Large intestine (tissue), 3 donors: Measurements from ENCODE around the gene MAN1A1. TPM values are rescaled to one million over a fixed set of nuclear protein-coding genes. Genes with fewer than 3 reads are reported as not detected.

Source experiments
- DNase-seq, 2 donors: peaks; one replicate each; pipeline versions ENCODE4 v3.0.0 to v3.0.0-alpha.2; 2013
- H3K27ac ChIP-seq: one replicate; pipeline ENCODE4 v1.5.1; 2013; ENCODE audit warnings: low read length
- H3K27me3 ChIP-seq: 2 replicates; pipeline ENCODE4 v1.6.1; 2013; ENCODE audit warnings: low read length; ENCODE audit not compliant: control insufficient read depth, insufficient read depth
- H3K36me3 ChIP-seq: 2 replicates; pipeline ENCODE4 v1.6.1; 2013; ENCODE audit warnings: low read length; ENCODE audit not compliant: control insufficient read depth, insufficient read depth
- H3K4me1 ChIP-seq: one replicate; pipeline ENCODE4 v1.6.1; 2013; ENCODE audit warnings: low read length; ENCODE audit not compliant: control insufficient read depth, insufficient read depth
- H3K4me3 ChIP-seq: one replicate; pipeline ENCODE4 v1.5.1; 2013; ENCODE audit warnings: low read length
- H3K9me3 ChIP-seq: one replicate; pipeline ENCODE4 v1.6.1; 2013; ENCODE audit warnings: mild to moderate bottlenecking, low read depth, low read length, moderate library complexity; ENCODE audit not compliant: control insufficient read depth
- WGBS: methylation state at CpG from one replicate; pipeline ENCODE4 v1.1.5; 2013; ENCODE audit warnings: low lambda C conversion rate; ENCODE audit not compliant: insufficient coverage; 5-methylcytosine and 5-hydroxymethylcytosine counted together
- polyA plus RNA-seq: library from polyadenylated mRNA; unstranded; fragments of 120-200 nt; gene quantifications from one replicate; pipeline ENCODE4 v1.2.1, GENCODE V29; 2013

MAN1A1 gene
- polyA plus RNA-seq, 1 donor: 123 TPM

DNA sequence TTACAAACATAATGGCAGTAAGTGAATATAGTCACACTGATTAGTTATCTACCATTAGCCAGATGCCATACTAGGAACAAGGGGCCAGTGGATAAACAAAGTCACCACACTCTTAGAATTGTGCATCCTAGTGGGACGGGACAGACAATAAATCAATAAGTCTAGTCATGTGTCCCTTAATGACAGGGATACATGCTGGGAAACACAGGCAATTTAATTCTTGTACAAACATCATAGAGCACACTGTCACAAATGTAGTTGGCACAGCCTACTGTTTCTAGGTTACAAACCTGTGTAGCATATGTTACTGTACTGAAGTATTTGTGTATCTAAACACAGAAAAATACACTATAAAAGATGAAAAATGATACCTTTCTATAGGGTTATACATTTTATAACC lies 148.1 kb downstream of the MAN1A1 start:
- DNase-seq: peak in 1 of 2 donors; percentile 37
- Histone ChIP-seq H3K36me3 (peaks cover 28% of the 10 kb centered on the region), H3K27ac (no peak overlapping the region), H3K27me3 (no peaks in the 10 kb centered on the region), H3K4me1 (no peaks in the 10 kb centered on the region), H3K9me3 (no peaks in the 10 kb centered on the region), H3K4me3 (no peak overlapping the region)
- WGBS: 80% methylated on average over 1 of the region's 1 CpG

DNA sequence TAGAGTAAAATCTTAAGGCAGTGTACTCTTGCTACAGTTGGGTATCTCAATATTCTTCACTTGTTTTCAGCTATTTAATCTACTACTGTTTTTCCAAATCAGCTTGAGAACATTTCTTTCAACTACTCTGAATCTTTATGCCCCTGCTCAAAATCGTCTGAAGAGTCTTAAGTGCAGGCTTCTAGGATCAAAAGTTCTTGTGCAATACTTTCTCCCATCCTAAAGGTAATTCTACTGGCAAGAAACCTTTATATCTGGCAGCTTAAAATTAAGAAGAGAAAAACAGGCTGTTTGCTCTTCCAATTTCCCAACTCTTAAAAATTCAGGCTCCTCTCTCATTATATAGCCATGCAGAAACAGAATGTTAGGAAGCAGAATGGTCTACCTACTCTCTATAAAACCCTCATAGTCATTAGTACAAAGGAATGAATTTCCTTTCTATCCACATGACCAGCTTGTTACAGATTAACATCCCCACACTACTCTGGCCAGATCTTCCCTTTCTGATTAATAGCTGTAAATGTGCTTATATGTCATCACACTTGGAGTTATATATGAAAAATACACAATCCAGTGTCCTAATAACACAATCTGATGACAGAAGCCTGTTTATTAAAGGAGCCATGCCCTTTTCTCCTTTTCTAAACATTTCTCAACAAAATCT lies 148.9 kb downstream of the MAN1A1 start:
- no peak overlapping the region for H3K4me3 ChIP-seq
- DNase-seq: peak in 1 of 2 donors; percentile 42
- no peaks in the 10 kb centered on the region for H3K4me1 ChIP-seq
- H3K27ac ChIP-seq: peak overlapping the region; percentile 21
- no peaks in the 10 kb centered on the region for H3K27me3 ChIP-seq
- no peaks in the 10 kb centered on the region for H3K9me3 ChIP-seq
- WGBS: 50% methylated on average over 1 of the region's 1 CpG
- peaks cover 32% of the 10 kb centered on the region for H3K36me3 ChIP-seq

DNA sequence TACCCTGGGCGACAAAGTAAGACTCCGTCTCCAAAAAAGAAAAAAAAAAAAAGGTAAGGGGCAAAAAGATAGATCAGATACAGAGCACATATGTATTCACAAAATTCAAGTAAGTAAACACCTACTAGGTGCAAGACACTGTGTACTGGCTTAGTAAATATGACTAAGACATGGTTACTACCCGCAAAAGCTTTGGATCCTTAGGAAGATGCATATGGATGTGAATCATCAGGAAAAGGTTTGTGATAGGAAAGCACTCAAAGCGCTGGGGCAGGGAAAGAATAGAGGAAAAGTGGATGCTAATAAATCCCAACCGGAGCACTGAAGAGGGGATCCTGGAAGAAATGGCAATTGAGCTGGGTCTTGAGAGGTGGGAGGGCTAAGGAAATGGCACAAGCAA lies 152.3 kb downstream of the MAN1A1 start:
- Histone ChIP-seq H3K36me3 (peaks cover 29% of the 10 kb centered on the region), H3K4me1 (no peaks in the 10 kb centered on the region), H3K4me3 (no peak overlapping the region), H3K9me3 (no peaks in the 10 kb centered on the region), H3K27ac (no peak overlapping the region), H3K27me3 (no peaks in the 10 kb centered on the region)
- no peak for DNase-seq
- WGBS: 95% methylated on average over 4 of the region's 5 CpGs

DNA sequence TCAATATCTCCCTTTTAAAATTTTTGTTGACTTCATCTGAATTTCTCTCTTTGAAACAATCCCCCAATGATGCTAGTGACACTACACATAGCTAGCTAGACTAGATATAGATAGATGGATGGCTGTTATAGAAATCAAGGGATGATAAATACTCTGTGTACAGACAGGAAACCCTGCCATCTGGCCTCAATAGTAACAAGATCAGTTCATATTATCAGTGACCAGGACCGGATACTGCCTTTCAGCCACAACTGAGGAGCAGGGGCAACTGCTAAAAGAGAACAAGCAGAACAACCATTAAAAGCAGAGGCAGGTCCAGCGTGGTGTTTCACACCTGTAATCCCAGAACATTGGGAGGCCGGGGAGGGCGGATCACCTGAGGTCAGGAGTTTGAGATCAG lies 152.8 kb downstream of the MAN1A1 start:
- no peaks in the 10 kb centered on the region for H3K4me1 ChIP-seq
- no CpG with 5 or more reads among the region's 4 CpGs for WGBS
- no peak overlapping the region for H3K4me3 ChIP-seq
- no peak overlapping the region for H3K27ac ChIP-seq
- H3K9me3 ChIP-seq: no peaks in the 10 kb centered on the region
- H3K27me3 ChIP-seq: no peaks in the 10 kb centered on the region
- DNase-seq: no peak
- peaks cover 32% of the 10 kb centered on the region for H3K36me3 ChIP-seq

DNA sequence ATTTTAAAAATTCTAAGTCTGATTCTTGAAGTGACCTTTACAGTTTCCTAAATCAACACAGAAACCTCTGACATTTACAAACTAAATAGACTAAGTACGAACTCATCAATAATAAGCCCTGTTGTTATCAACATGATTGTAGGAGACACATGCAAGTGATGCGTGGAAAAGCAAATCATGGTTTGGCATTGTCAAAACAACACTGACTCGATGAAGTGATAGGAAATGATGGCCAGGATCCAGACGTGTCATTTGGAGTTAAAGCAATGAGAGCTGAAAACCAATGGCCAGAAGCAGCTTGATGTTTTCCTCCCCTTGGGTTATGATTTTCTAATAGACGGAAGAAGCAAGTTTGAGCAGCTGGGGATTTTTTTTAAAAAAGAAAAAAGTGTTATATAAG lies 153.7 kb downstream of the MAN1A1 start:
- H3K27me3 ChIP-seq: no peaks in the 10 kb centered on the region
- WGBS: 84% methylated on average over 2 of the region's 5 CpGs
- H3K4me3 ChIP-seq: no peak overlapping the region
- no peak for DNase-seq
- no peaks in the 10 kb centered on the region for H3K4me1 ChIP-seq
- no peaks in the 10 kb centered on the region for H3K9me3 ChIP-seq
- H3K36me3 ChIP-seq: peaks cover 32% of the 10 kb centered on the region
- H3K27ac ChIP-seq: no peak overlapping the region

DNA sequence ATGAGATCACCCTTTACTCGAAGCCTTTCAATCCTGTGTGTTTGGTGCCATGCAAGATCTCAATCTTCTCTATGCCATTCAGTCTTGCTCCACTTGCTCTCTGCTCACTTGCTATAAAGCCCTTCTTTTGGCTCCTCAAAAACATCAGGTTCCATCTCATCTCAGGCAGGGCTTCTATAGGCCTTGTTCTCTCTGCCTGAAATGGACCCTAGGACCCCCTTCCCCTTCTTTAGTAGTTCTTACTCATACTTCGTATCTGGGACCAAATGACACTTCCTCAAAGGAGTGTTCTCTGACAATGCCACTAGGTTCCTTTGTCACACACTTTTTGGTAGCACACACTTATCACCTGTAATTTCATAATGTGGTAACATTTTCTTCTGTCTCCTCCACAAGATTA lies 154.4 kb downstream of the MAN1A1 start:
- no peaks in the 10 kb centered on the region for H3K4me1 ChIP-seq
- no peak for DNase-seq
- H3K9me3 ChIP-seq: no peaks in the 10 kb centered on the region
- no peaks in the 10 kb centered on the region for H3K27me3 ChIP-seq
- H3K4me3 ChIP-seq: no peak overlapping the region
- H3K27ac ChIP-seq: no peak overlapping the region
- peaks cover 32% of the 10 kb centered on the region for H3K36me3 ChIP-seq
- WGBS: 100% methylated on average over 1 of the region's 2 CpGs

DNA sequence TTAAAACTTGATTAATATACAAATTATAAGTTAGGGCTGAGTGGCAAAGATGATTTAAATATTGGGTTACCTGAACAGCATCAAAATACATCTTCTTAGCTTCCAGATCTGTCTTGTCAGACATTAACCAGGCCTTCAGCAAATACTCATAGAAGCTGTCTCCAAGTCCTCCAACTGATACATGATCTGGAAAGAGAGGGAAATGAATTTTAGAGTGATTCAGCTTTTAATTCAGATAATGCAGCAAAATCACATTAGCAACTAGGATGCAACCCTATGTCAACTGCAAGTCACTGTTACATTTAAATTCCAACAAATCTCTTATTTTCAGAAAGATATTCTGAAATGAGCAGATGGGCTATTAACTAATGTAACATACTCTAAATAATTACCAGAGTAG lies 155.9 kb downstream of the MAN1A1 start:
- Histone ChIP-seq H3K4me3 (no peak overlapping the region), H3K4me1 (no peaks in the 10 kb centered on the region), H3K9me3 (no peaks in the 10 kb centered on the region), H3K27me3 (no peaks in the 10 kb centered on the region), H3K36me3 (peaks cover 39% of the 10 kb centered on the region), H3K27ac (no peak overlapping the region)
- no peak for DNase-seq

DNA sequence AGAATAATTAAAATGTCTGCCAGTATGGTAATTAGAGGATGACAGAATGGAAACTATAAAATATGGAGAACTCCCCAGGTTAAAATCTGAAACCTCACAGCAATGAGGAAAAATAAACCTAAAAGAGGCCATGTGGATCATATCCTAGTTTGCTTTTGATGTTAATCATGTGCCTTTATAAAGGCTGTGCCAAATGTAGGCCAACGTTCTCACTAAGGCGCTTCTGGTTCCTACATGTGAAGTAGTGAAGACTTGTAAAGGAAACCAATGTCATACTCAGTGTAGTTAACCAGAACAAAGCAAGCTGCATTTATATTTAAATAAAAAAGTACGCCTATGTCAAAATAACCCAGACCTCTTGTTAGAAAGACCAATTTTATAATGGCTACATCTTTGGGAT lies 157.4 kb downstream of the MAN1A1 start:
- no peak for DNase-seq
- Histone ChIP-seq H3K27me3 (no peaks in the 10 kb centered on the region), H3K36me3 (peaks cover 40% of the 10 kb centered on the region), H3K27ac (no peak overlapping the region), H3K9me3 (no peaks in the 10 kb centered on the region), H3K4me1 (no peaks in the 10 kb centered on the region), H3K4me3 (no peak overlapping the region)
- 66% methylated on average over 2 of the region's 3 CpGs for WGBS

DNA sequence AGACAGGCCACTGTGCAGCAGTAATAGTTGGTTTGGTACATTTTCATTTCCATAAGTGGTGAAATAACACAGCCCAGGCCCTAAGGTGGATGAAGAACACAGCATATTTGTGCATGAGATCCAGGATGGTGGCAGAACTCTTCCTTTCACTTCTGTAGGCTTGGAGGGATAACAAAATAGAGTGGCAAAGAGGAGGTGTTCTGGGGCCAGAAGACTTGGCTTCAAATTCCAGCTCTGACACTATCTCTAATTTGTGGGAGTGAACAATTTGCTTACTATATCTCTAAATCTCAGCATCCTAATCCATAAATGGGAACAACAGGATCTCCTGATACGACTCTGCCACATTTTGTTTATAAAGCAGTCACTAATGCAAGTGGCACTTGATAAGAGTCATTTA lies 159.4 kb downstream of the MAN1A1 start:
- WGBS: no CpG with 5 or more reads among the region's 1 CpG
- peaks cover 43% of the 10 kb centered on the region for H3K36me3 ChIP-seq
- no peak overlapping the region for H3K4me3 ChIP-seq

DNA sequence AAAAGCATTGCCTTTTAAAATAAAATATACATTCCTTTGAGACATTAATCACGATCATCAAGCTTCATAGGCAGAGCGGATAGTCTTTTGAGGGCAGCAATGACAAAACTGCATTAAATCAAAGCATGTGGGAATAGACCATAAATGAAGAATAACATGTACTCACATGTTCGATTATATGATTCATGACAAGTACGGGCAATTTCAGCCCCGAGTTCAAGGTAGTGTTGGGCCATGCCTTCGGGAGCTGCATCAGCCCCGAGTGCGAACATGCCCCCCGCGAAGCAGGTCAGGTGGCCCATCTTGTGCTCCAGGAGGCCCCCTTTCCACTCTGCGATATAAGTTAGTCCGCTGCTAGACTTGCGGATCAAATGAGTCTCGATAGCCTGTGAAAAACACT lies 160.1 kb downstream of the MAN1A1 start:
- Histone ChIP-seq H3K4me3 (no peak overlapping the region), H3K9me3 (no peaks in the 10 kb centered on the region), H3K27me3 (no peaks in the 10 kb centered on the region), H3K36me3 (peaks cover 40% of the 10 kb centered on the region), H3K4me1 (no peaks in the 10 kb centered on the region), H3K27ac (no peak overlapping the region)
- WGBS: 86% methylated on average over 1 of the region's 14 CpGs
- DNase-seq: no peak

More for the DNA sequence above, 159.4 kb downstream of the MAN1A1 start:
- no peak overlapping the region for H3K27ac ChIP-seq
- no peak for DNase-seq
- H3K4me1 ChIP-seq: no peaks in the 10 kb centered on the region
- no peaks in the 10 kb centered on the region for H3K27me3 ChIP-seq
- H3K9me3 ChIP-seq: no peaks in the 10 kb centered on the region

DNA sequence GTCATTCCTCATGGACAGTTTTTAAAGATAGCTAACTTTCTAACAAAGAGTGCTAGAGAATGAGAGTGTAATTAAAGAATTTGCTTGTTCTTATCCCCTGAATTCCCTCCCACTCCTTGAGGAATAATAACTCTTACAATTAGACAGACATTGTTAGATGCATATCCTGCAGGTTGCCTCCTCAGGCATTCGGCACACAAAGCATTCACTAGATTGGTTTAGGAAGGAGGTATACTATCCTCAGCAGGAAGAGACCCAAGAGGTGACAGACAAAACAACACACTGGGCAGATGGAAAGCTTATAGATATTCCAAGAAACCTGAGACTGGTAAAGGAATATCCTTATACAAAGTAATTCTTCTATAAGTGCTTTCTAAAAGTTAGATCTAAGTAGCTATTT lies 162.0 kb downstream of the MAN1A1 start:
- H3K9me3 ChIP-seq: no peaks in the 10 kb centered on the region
- peaks cover 42% of the 10 kb centered on the region for H3K36me3 ChIP-seq
- no peak overlapping the region for H3K4me3 ChIP-seq
- no peaks in the 10 kb centered on the region for H3K4me1 ChIP-seq
- DNase-seq: no peak
- H3K27me3 ChIP-seq: no peaks in the 10 kb centered on the region
- WGBS: no CpG with 5 or more reads among the region's 1 CpG
- H3K27ac ChIP-seq: no peak overlapping the region
